HepG2 (cell line): ENCODE measurements around the gene SYCE3. TPM values are rescaled to one million over a fixed set of nuclear protein-coding genes. Genes with fewer than 3 reads are reported as not detected.

Experiments used
- AFF4 ChIP-seq: sonication (generic); formaldehyde crosslinking; IDR thresholded peaks from 2 replicates; pipeline ENCODE4 v1.4.0; 2020; ENCODE audit warnings: missing genetic modification reagents
- ASH2L ChIP-seq: fragments of 300-600, 200-600 bp; sonication (generic); IDR thresholded peaks from 2 replicates; pipeline ENCODE4 v1.7.0; 2017; ENCODE audit warnings: low read depth, mild to moderate bottlenecking, moderate library complexity, mixed read lengths, low read length; ENCODE audit not compliant: insufficient read length
- CBX5 ChIP-seq: sonication (generic); formaldehyde crosslinking; IDR thresholded peaks from 2 replicates; pipeline ENCODE4 v1.4.0; 2020; ENCODE audit warnings: missing genetic modification reagents, borderline replicate concordance
- GABPB1 ChIP-seq: IDR thresholded peaks from 2 replicates; pipeline ENCODE4 v1.6.1; 2016; ENCODE audit warnings: mild to moderate bottlenecking, missing genetic modification reagents, moderate library complexity, missing compliant biosample characterization
- GATAD1 ChIP-seq: IDR thresholded peaks from 2 replicates; pipeline ENCODE4 v1.6.1; 2016; ENCODE audit warnings: missing genetic modification reagents, missing compliant biosample characterization
- HIC2 ChIP-seq: sonication (generic); formaldehyde crosslinking; IDR thresholded peaks from 2 replicates; pipeline ENCODE4 v1.9.0; 2022; ENCODE audit warnings: low read depth, missing genetic modification reagents
- KLF11 ChIP-seq: IDR thresholded peaks from 2 replicates; pipeline ENCODE4 v1.6.1; 2016; ENCODE audit warnings: missing compliant biosample characterization
- LCORL ChIP-seq, 2 experiments: fragments of 450-650 bp in 1 of 2; sonication (generic) in 1 of 2; formaldehyde crosslinking in 1 of 2; IDR thresholded peaks; 2 replicates each; pipeline versions ENCODE4 v1.5.0 to v1.6.1; 2017 to 2020; ENCODE audit warnings: antibody characterized with exemption in 1 of 2, missing genetic modification reagents in 1 of 2
- MXD4 ChIP-seq: IDR thresholded peaks from 2 replicates; pipeline ENCODE4 v1.6.1; 2016; ENCODE audit warnings: mild to moderate bottlenecking, missing biosample characterization, missing genetic modification reagents
- NFE2L1 ChIP-seq: sonication (generic); formaldehyde crosslinking; IDR thresholded peaks from 2 replicates; pipeline ENCODE4 v1.4.0; 2020; ENCODE audit warnings: missing genetic modification reagents, mild to moderate bottlenecking, borderline replicate concordance
- NFKB2 ChIP-seq: sonication (generic); formaldehyde crosslinking; IDR thresholded peaks from 2 replicates; pipeline ENCODE4 v1.4.0; 2020; ENCODE audit warnings: missing genetic modification reagents, borderline replicate concordance
- NPAS2 ChIP-seq: sonication (generic); formaldehyde crosslinking; IDR thresholded peaks from 2 replicates; pipeline ENCODE4 v1.8.0; 2022; ENCODE audit warnings: mild to moderate bottlenecking, missing genetic modification reagents, borderline replicate concordance
- NR3C1 ChIP-seq: sonication (generic); formaldehyde crosslinking; IDR thresholded peaks from 2 replicates; pipeline ENCODE4 v1.4.0; 2020; ENCODE audit warnings: missing genetic modification reagents
- POLR2A ChIP-seq, 2 experiments: IDR thresholded peaks; 2 replicates each; pipeline ENCODE4 v1.6.1; 2011; ENCODE audit warnings: low read depth in 2 of 2, low read length in 2 of 2, mild to moderate bottlenecking in 1 of 2, moderate library complexity in 1 of 2; ENCODE audit not compliant: insufficient read depth in 1 of 2
- POLR2AphosphoS5 ChIP-seq: IDR thresholded peaks from 2 replicates; pipeline ENCODE4 v1.6.1; 2012; ENCODE audit warnings: low read depth, low read length
- RBAK ChIP-seq: sonication (generic); formaldehyde crosslinking; IDR thresholded peaks from 2 replicates; pipeline ENCODE4 v1.5.1; 2020; ENCODE audit warnings: mild to moderate bottlenecking, missing genetic modification reagents
- RXRB ChIP-seq: IDR thresholded peaks from 2 replicates; pipeline ENCODE4 v1.6.1; 2016; ENCODE audit warnings: borderline replicate concordance, missing genetic modification reagents, missing compliant biosample characterization
- SAP130 ChIP-seq: IDR thresholded peaks from 2 replicates; pipeline ENCODE4 v1.6.1; 2016; ENCODE audit warnings: low read depth
- THYN1 ChIP-seq: sonication (generic); formaldehyde crosslinking; IDR thresholded peaks from 2 replicates; pipeline ENCODE4 v1.8.1; 2023; ENCODE audit warnings: low read depth, mild to moderate bottlenecking, moderate library complexity, missing genetic modification reagents, borderline replicate concordance
- U2AF1 ChIP-seq: fragments of 200-400 bp; formaldehyde crosslinking; optimal IDR thresholded peaks from 2 replicates; pipeline ENCODE3; 2017; ENCODE audit warnings: mild to moderate bottlenecking, low read depth, low read length
- ZBTB20 ChIP-seq: sonication (generic); formaldehyde crosslinking; IDR thresholded peaks from 2 replicates; pipeline ENCODE4 v1.8.1; 2023; ENCODE audit warnings: missing genetic modification reagents, low read depth, mild to moderate bottlenecking, borderline replicate concordance
- ZFX ChIP-seq: sonication (generic); formaldehyde crosslinking; IDR thresholded peaks from 2 replicates; pipeline ENCODE4 v1.4.0; 2020; ENCODE audit warnings: mild to moderate bottlenecking, low read depth, missing genetic modification reagents, moderate library complexity
- ZNF143 ChIP-seq: sonication (generic); formaldehyde crosslinking; IDR thresholded peaks from 2 replicates; pipeline ENCODE4 v1.4.0; 2020; ENCODE audit warnings: missing genetic modification reagents
- ZNF24 ChIP-seq: fragments of 450-650 bp; IDR thresholded peaks from 2 replicates; pipeline ENCODE4 v1.6.1; 2017; ENCODE audit warnings: antibody characterized with exemption, mild to moderate bottlenecking
- ZNF331 ChIP-seq: sonication (generic); formaldehyde crosslinking; IDR thresholded peaks from 2 replicates; pipeline ENCODE4 v1.4.0; 2020; ENCODE audit warnings: missing genetic modification reagents
- ZNF333 ChIP-seq: sonication (generic); formaldehyde crosslinking; IDR thresholded peaks from 2 replicates; pipeline ENCODE4 v1.4.0; 2020; ENCODE audit warnings: mild to moderate bottlenecking, missing genetic modification reagents, borderline replicate concordance
- ZNF792 ChIP-seq: IDR thresholded peaks from 2 replicates; pipeline ENCODE4 v1.6.1; 2016
- ZNF839 ChIP-seq: sonication (generic); formaldehyde crosslinking; IDR thresholded peaks from 2 replicates; pipeline ENCODE4 v1.4.0; 2020; ENCODE audit warnings: missing genetic modification reagents, mild to moderate bottlenecking, borderline replicate concordance
- polyA plus RNA-seq, 8 experiments: library from polyadenylated mRNA; depleted of rRNA in 3 of 8; stranded (reverse) in 7 of 8; unstranded in 1 of 8; fragments of >200 nt; fragmentation: Illumina TruSeq in 4 of 8; extraction: Trizol in 4 of 8; gene quantifications; 2 replicates each; pipeline versions ENCODE4 v1.2.1 to v1.2.3, GENCODE V29; 2011 to 2016; ENCODE audit warnings: low read depth in 4 of 8, missing spikeins in 1 of 8, mixed read lengths in 1 of 8; ENCODE audit not compliant: insufficient read depth in 1 of 8
- total RNA-seq, 5 experiments: library from RNA; depleted of rRNA; stranded (reverse); fragments of >200 nt; fragmentation: Illumina TruSeq; extraction: Trizol; gene quantifications; 2 replicates each; pipeline ENCODE4 v1.2.3, GENCODE V29; 2016; ENCODE audit warnings: low read depth in 1 of 5

The SYCE3 gene
- total and polyA plus RNA-seq, 2 of the 13 experiments (the other 11 are each of a cell fraction or from before 2014, with no cell fraction given), result not detected

- TF ChIP-seq NPAS2 (CRISPR knock-in tag) (no peak), HIC2 (peak; percentile 86), THYN1 (CRISPR knock-in tag) (no peak), MXD4 (CRISPR knock-in tag) (no peak), CBX5 (CRISPR knock-in tag) (no peak; the same call in 1 of the 2 replicates), U2AF1 (no peak), KLF11 (no peak), ZNF331 (CRISPR knock-in tag) (peak; percentile 34; the same call in 1 of the 2 replicates), GABPB1 (peak; percentile 41; the same call in 1 of the 2 replicates), POLR2AphosphoS5 (no peak), RBAK (no peak), GATAD1 (CRISPR knock-in tag) (peak; percentile 23; the same call in 1 of the 2 replicates), SAP130 (peak; percentile 71), POLR2A (IDR thresholded peaks at IDR 0.05; ENCODE audit: insufficient read depth in 1 of 2, low read depth in 2 of 2, low read length in 2 of 2) (no peak), ZNF24 (no peak), LCORL (IDR thresholded peaks at IDR 0.05) (no peak), LCORL (CRISPR knock-in tag; IDR thresholded peaks at IDR 0.05) (peak; percentile 57; the same call in 1 of the 2 replicates), NFE2L1 (CRISPR knock-in tag) (no peak), ZNF792 (CRISPR knock-in tag) (0 out of 2 replicates have a peak, but pooled peaks have one; percentile 13), ZNF333 (CRISPR knock-in tag) (no peak), ZNF143 (no peak), ZFX (CRISPR knock-in tag) (peak; percentile 77), ZNF839 (CRISPR knock-in tag) (no peak), NR3C1 (CRISPR knock-in tag) (no peak), AFF4 (CRISPR knock-in tag) (0 out of 2 replicates have a peak, but pooled peaks have one; percentile 17), NFKB2 (no peak), ZBTB20 (CRISPR knock-in tag) (peak; percentile 54; the same call in 1 of the 2 replicates), ASH2L (peak; percentile 67), RXRB (CRISPR knock-in tag) (peak; percentile 58; the same call in 1 of the 2 replicates)
These were observed 6.3 kb upstream of the SYCE3 start (continued) for GRCh38 chr22:50569041-50569459.
